Measurements from ENCODE around the gene HEG1.

DNA sequence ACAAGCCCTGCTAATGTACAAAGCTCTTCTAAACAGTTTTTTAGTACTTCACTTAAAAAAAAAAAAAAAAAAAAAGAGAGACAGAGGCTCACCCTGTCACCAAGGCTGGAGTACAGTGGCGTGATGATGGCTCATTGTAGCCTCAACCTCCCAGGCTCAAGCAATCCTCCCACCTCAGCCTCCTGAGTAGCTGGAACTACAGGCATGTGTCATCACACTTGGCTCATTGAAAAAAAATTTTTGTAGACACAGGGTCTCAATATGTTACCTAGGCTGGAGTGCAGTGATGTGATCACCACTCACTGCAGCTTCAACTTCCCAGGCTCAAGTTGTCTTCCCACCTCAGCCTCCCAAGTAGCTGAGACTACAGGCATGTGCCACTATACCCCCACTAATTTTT is 47.6 kb upstream of the HEG1 start:
- TF ChIP-seq POLR2A (IDR thresholded peaks at IDR 0.05; ENCODE audit: extremely low read depth, insufficient read length) = no peak
- TF ChIP-seq CTCF (IDR thresholded peaks at IDR 0.05; ENCODE audit: low read depth, low read length) = no peak
- no peak for TF ChIP-seq MAX (IDR thresholded peaks at IDR 0.05; ENCODE audit: low read depth, low read length)
- no peak for TF ChIP-seq MYC (IDR thresholded peaks at IDR 0.05; ENCODE audit: low read depth, low read length)

Measured in NB4 (cell line).